HEK293T (cell line): Measurements from ENCODE around the gene KCNIP1.

ENCODE experiments used
- ARNT ChIP-seq: fragments of 450-650 bp; IDR thresholded peaks from 2 replicates; pipeline ENCODE4 v1.6.1; 2017; ENCODE audit warnings: mild to moderate bottlenecking
- BHLHE40 ChIP-seq: fragments of 450-650 bp; IDR thresholded peaks from 2 replicates; pipeline ENCODE4 v1.6.1; 2016; ENCODE audit warnings: mild to moderate bottlenecking, moderate library complexity, borderline replicate concordance
- FOXA1 ChIP-seq: fragments of 450-650 bp; IDR thresholded peaks from 2 replicates; pipeline ENCODE4 v1.6.1; 2016; ENCODE audit warnings: mild to moderate bottlenecking
- FOXK2 ChIP-seq: fragments of 450-650 bp; IDR thresholded peaks from 2 replicates; pipeline ENCODE4 v1.6.1; 2016; ENCODE audit warnings: mild to moderate bottlenecking
- FOXM1 ChIP-seq: fragments of 450-650 bp; IDR thresholded peaks from 2 replicates; pipeline ENCODE4 v1.6.1; 2017; ENCODE audit warnings: mild to moderate bottlenecking, borderline replicate concordance
- HDGF ChIP-seq: fragments of 450-650 bp; IDR thresholded peaks from 2 replicates; pipeline ENCODE4 v1.6.1; 2017; ENCODE audit warnings: antibody characterized with exemption, borderline replicate concordance
- SUZ12 ChIP-seq: fragments of 450-650 bp; IDR thresholded peaks from 2 replicates; pipeline ENCODE4 v1.6.1; 2016; ENCODE audit warnings: mild to moderate bottlenecking
- TARDBP ChIP-seq: fragments of 450-650 bp; IDR thresholded peaks from 2 replicates; pipeline ENCODE4 v1.6.1; 2016
- ZNF384 ChIP-seq: fragments of 450-650 bp; IDR thresholded peaks from 2 replicates; pipeline ENCODE4 v1.6.1; 2016

GRCh38 chr5:170565072-170565471, 61.3 kb downstream of the KCNIP1 start:
- TF ChIP-seq TARDBP (no peak), ARNT (no peak), FOXM1 (no peak), SUZ12 (no peak), FOXA1 (no peak), FOXK2 (no peak), HDGF (no peak), BHLHE40 (no peak), ZNF384 (no peak)
